ENCODE data around the gene ASXL3.

The ASXL3 gene

GRCh38 chr18:33700513-33700976 lies 122.5 kb downstream of the ASXL3 start:
- TF ChIP-seq CTCF (IDR thresholded peaks at IDR 0.05; ENCODE audit: insufficient read depth, low read length) = no peak
- DNase-seq (ENCODE audit: low read depth in 1 of 2, low spot score in 1 of 2) = no peak
- Histone ChIP-seq H3K4me3 (replicated peaks; ENCODE audit: insufficient read depth, low read length) (no peak overlapping the region), H3K27me3 (ENCODE audit: insufficient read depth, poor library complexity, severe bottlenecking) (no peaks in the 10 kb centered on the region), H3K27ac (replicated peaks) (no peak overlapping the region)

DNA sequence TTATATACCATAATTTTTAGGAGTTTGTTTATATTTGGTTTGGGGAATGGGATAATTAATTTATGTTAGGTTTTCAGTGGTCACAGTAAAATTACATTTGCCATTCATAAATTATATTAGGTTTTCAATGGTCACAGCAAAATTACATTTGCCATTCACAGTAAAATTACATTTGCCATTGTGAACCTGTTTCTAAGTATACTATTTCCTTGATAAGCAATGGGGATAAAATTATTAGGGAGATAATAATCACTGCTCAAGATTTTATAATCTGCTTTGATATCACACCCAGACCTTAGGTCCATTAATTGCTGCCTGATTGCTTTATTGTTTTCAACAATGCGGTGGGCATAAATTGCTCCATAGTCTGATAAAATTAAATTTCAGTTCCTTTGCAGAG lies 124.6 kb downstream of the ASXL3 start:
- no peaks in the 10 kb centered on the region for H3K27me3 ChIP-seq (ENCODE audit: insufficient read depth, poor library complexity, severe bottlenecking)
- no peak for DNase-seq (ENCODE audit: low read depth in 1 of 2, low spot score in 1 of 2)
- H3K4me3 ChIP-seq (replicated peaks; ENCODE audit: insufficient read depth, low read length) = no peak overlapping the region
- H3K27ac ChIP-seq (replicated peaks) = no peak overlapping the region
- TF ChIP-seq CTCF (IDR thresholded peaks at IDR 0.05; ENCODE audit: insufficient read depth, low read length) (no peak), GABPA (IDR thresholded peaks at IDR 0.05; ENCODE audit: low read depth) (no peak)

GRCh38 chr18:33706391-33706790 lies 128.4 kb downstream of the ASXL3 start:
- H3K4me3 ChIP-seq (replicated peaks; ENCODE audit: insufficient read depth, low read length) = no peak overlapping the region
- H3K27ac ChIP-seq (replicated peaks) = no peak overlapping the region
- TF ChIP-seq GABPA (IDR thresholded peaks at IDR 0.05; ENCODE audit: low read depth) (no peak), POLR2AphosphoS5 (IDR thresholded peaks at IDR 0.05; ENCODE audit: low read depth) (no peak), CTCF (IDR thresholded peaks at IDR 0.05; ENCODE audit: insufficient read depth, low read length) (no peak), REST (IDR thresholded peaks at IDR 0.05; ENCODE audit: insufficient replicate concordance, low read depth) (no peak), SPI1 (IDR thresholded peaks at IDR 0.05; ENCODE audit: borderline replicate concordance, low read depth) (no peak)
- DNase-seq (ENCODE audit: low read depth in 1 of 2, low spot score in 1 of 2) = no peak
- H3K27me3 ChIP-seq (ENCODE audit: insufficient read depth, poor library complexity, severe bottlenecking) = no peaks in the 10 kb centered on the region

GRCh38 chr18:33708876-33709275 lies 130.9 kb downstream of the ASXL3 start:
- Histone ChIP-seq H3K27ac (replicated peaks) (no peak overlapping the region), H3K4me3 (replicated peaks; ENCODE audit: insufficient read depth, low read length) (no peak overlapping the region), H3K27me3 (ENCODE audit: insufficient read depth, poor library complexity, severe bottlenecking) (no peaks in the 10 kb centered on the region)
- DNase-seq (ENCODE audit: low read depth in 1 of 2, low spot score in 1 of 2) = no peak
- no peak for TF ChIP-seq REST (IDR thresholded peaks at IDR 0.05; ENCODE audit: insufficient replicate concordance, low read depth)
- no peak for TF ChIP-seq SPI1 (IDR thresholded peaks at IDR 0.05; ENCODE audit: borderline replicate concordance, low read depth)
- TF ChIP-seq CTCF (IDR thresholded peaks at IDR 0.05; ENCODE audit: insufficient read depth, low read length) = no peak
- TF ChIP-seq GABPA (IDR thresholded peaks at IDR 0.05; ENCODE audit: low read depth) = no peak
